ENCODE measurements around the gene PAFAH1B1.
"Not testable (repeated sequence)": the region's sequence is repeated elsewhere in the genome, so short reads cannot be mapped to it uniquely, and the experiment has no call there.

PAFAH1B1 gene

GRCh38 chr17:2644971-2645370 is 51.5 kb downstream of the PAFAH1B1 start:
- no peak overlapping the region for H3K4me3 ChIP-seq (ENCODE audit: low read length)
- no peak for TF ChIP-seq ZNF274 (IDR thresholded peaks at IDR 0.05; ENCODE audit: low read depth, low read length)

- TF ChIP-seq ZNF274 (IDR thresholded peaks at IDR 0.05; ENCODE audit: low read depth, low read length) = no peak
- H3K4me3 ChIP-seq (ENCODE audit: low read length) = no peak overlapping the region
These were observed 54.5 kb downstream of the PAFAH1B1 start for GRCh38 chr17:2647957-2648356.

GRCh38 chr17:2649191-2649590 is 55.7 kb downstream of the PAFAH1B1 start:
- H3K4me3 ChIP-seq (ENCODE audit: low read length) = no peak overlapping the region
- TF ChIP-seq ZNF274 (IDR thresholded peaks at IDR 0.05; ENCODE audit: low read depth, low read length) = no peak

GRCh38 chr17:2652911-2653310 is 59.5 kb downstream of the PAFAH1B1 start:
- not testable (repeated sequence) for H3K4me3 ChIP-seq (ENCODE audit: low read length)

GRCh38 chr17:2655546-2655945 is 62.1 kb downstream of the PAFAH1B1 start:
- no peak overlapping the region for H3K4me3 ChIP-seq (ENCODE audit: low read length)
- TF ChIP-seq ZNF274 (IDR thresholded peaks at IDR 0.05; ENCODE audit: low read depth, low read length) = no peak

- TF ChIP-seq ZNF274 (IDR thresholded peaks at IDR 0.05; ENCODE audit: low read depth, low read length) = no peak
- H3K4me3 ChIP-seq (ENCODE audit: low read length) = no peak overlapping the region
These were observed 62.8 kb downstream of the PAFAH1B1 start for GRCh38 chr17:2656283-2656682.

- not testable (repeated sequence) for H3K4me3 ChIP-seq (ENCODE audit: low read length)
These were observed 65.9 kb downstream of the PAFAH1B1 start for GRCh38 chr17:2659337-2659736.

- H3K4me3 ChIP-seq (ENCODE audit: low read length) = not testable (repeated sequence)
These were observed 67.0 kb downstream of the PAFAH1B1 start for GRCh38 chr17:2660410-2660809.

GRCh38 chr17:2672026-2672425 is 78.6 kb downstream of the PAFAH1B1 start:
- no peak for TF ChIP-seq ZNF274 (IDR thresholded peaks at IDR 0.05; ENCODE audit: low read depth, low read length)
- H3K4me3 ChIP-seq (ENCODE audit: low read length) = no peak overlapping the region

- not testable (repeated sequence) for H3K4me3 ChIP-seq (ENCODE audit: low read length)
These were observed 85.8 kb downstream of the PAFAH1B1 start for GRCh38 chr17:2679247-2679646.

- H3K4me3 ChIP-seq (ENCODE audit: low read length) = no peak overlapping the region
- no peak for TF ChIP-seq ZNF274 (IDR thresholded peaks at IDR 0.05; ENCODE audit: low read depth, low read length)
These were observed 87.5 kb downstream of the PAFAH1B1 start for GRCh38 chr17:2680961-2681360.

- no peak for TF ChIP-seq ZNF274 (IDR thresholded peaks at IDR 0.05; ENCODE audit: low read depth, low read length)
- H3K4me3 ChIP-seq (ENCODE audit: low read length) = no peak overlapping the region
These were observed 88.2 kb downstream of the PAFAH1B1 start for GRCh38 chr17:2681650-2682049.

- TF ChIP-seq ZNF274 (IDR thresholded peaks at IDR 0.05; ENCODE audit: low read depth, low read length) = no peak
These were observed 88.9 kb downstream of the PAFAH1B1 start for GRCh38 chr17:2682176-2682938.

GRCh38 chr17:2683912-2684311 is 90.5 kb downstream of the PAFAH1B1 start:
- TF ChIP-seq ZNF274 (IDR thresholded peaks at IDR 0.05; ENCODE audit: low read depth, low read length) = no peak
- no peak overlapping the region for H3K4me3 ChIP-seq (ENCODE audit: low read length)

More at GRCh38 chr17:2682176-2682938, 88.9 kb downstream of the PAFAH1B1 start:
- H3K4me3 ChIP-seq (ENCODE audit: low read length) = no peak overlapping the region

GRCh38 chr17:2684549-2684948 is 91.1 kb downstream of the PAFAH1B1 start:
- no peak overlapping the region for H3K4me3 ChIP-seq (ENCODE audit: low read length)
- TF ChIP-seq ZNF274 (IDR thresholded peaks at IDR 0.05; ENCODE audit: low read depth, low read length) = no peak

- no peak for TF ChIP-seq ZNF274 (IDR thresholded peaks at IDR 0.05; ENCODE audit: low read depth, low read length)
- H3K4me3 ChIP-seq (ENCODE audit: low read length) = no peak overlapping the region
These were observed 92.2 kb downstream of the PAFAH1B1 start for GRCh38 chr17:2685696-2686095.

Measured in GM08714 (cell line).